Measurements from ENCODE around the gene TMEM259.

TMEM259 gene

DNA sequence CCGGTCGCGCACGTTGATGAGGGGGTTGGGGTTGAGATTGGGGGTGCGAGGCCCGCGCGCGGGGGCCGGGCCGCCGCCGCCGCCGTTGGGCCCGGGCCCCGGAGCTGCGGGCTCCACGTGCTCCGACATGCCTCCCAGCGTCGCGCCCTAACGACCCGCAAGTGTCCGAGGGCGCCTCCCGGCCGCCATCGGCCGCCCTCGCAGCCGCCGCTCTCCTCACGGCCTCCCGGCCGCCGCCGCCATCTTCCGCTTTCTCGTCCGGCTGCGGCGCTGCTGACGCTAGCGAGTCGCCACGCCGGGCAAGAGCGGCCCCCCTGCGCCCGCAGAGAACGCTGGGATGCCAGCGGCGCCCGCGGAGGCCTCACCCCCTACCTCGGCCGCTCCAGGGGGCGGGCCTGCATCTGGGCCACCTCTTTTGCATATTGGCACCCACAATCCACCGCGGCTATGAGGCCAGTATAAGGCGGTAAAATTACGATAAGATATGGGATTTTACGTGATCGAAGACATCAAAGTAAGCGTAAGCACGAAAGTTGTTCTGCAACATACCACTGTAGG is at the start of gene TMEM259:
TSS of gene TMEM259 (minus strand) at position 256 of the 558 bp plus-strand sequence. CDS start at position 129, 127 bp downstream.
- Histone ChIP-seq H3K27me3 (replicated peaks) (no peaks in the 10 kb centered on the region), H3K27ac (peak within 1 kb of the TSS; percentile 96), H3K4me3 (ENCODE audit: low read depth, low read length) (peak within 1 kb of the TSS; percentile 92), H3K36me3 (replicated peaks) (no peaks in the 10 kb centered on the region)
- peak; percentile 94 for DNase-seq
- in situ Hi-C loops (cut with HindIII; ENCODE audit: low pct_ligation_motif_present, low sequenced_read_pairs) = no loop called here
- TF ChIP-seq, protein P1, sequence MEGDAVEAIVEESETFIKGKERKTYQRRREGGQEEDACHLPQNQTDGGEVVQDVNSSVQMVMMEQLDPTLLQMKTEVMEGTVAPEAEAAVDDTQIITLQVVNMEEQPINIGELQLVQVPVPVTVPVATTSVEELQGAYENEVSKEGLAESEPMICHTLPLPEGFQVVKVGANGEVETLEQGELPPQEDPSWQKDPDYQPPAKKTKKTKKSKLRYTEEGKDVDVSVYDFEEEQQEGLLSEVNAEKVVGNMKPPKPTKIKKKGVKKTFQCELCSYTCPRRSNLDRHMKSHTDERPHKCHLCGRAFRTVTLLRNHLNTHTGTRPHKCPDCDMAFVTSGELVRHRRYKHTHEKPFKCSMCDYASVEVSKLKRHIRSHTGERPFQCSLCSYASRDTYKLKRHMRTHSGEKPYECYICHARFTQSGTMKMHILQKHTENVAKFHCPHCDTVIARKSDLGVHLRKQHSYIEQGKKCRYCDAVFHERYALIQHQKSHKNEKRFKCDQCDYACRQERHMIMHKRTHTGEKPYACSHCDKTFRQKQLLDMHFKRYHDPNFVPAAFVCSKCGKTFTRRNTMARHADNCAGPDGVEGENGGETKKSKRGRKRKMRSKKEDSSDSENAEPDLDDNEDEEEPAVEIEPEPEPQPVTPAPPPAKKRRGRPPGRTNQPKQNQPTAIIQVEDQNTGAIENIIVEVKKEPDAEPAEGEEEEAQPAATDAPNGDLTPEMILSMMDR (IDR thresholded peaks at IDR 0.05; ENCODE audit: low read depth, low read length, missing control alignments) = no peak

DNA sequence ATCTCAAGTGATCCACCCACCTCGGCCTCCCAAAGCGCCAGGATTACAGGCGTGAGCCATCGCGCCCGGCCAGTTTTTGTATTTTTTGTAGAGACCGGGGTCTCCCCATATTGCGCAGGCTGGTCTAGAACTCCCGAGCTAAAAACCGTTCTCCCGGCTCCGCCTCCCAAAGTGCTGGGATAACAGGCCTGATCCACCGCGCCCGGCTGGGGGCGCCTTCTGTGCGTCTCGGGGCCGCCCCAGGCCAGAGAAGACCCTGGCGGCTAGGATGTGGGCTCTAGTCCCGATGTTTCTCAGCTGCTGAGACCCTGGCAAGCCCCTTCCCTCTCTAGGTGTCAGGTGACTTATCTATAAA is 49.6 kb upstream of the TMEM259 start:
- Histone ChIP-seq H3K27me3 (replicated peaks) (peaks cover 7% of the 10 kb centered on the region), H3K4me3 (ENCODE audit: low read depth, low read length) (no peak overlapping the region), H3K36me3 (replicated peaks) (no peaks in the 10 kb centered on the region), H3K27ac (no peak overlapping the region)
- no peak for DNase-seq
- TF ChIP-seq, protein P1 (IDR thresholded peaks at IDR 0.05; ENCODE audit: low read depth, low read length, missing control alignments) = peak; percentile 39
- in situ Hi-C loops (cut with HindIII; ENCODE audit: low pct_ligation_motif_present, low sequenced_read_pairs) = no loop called here

DNA sequence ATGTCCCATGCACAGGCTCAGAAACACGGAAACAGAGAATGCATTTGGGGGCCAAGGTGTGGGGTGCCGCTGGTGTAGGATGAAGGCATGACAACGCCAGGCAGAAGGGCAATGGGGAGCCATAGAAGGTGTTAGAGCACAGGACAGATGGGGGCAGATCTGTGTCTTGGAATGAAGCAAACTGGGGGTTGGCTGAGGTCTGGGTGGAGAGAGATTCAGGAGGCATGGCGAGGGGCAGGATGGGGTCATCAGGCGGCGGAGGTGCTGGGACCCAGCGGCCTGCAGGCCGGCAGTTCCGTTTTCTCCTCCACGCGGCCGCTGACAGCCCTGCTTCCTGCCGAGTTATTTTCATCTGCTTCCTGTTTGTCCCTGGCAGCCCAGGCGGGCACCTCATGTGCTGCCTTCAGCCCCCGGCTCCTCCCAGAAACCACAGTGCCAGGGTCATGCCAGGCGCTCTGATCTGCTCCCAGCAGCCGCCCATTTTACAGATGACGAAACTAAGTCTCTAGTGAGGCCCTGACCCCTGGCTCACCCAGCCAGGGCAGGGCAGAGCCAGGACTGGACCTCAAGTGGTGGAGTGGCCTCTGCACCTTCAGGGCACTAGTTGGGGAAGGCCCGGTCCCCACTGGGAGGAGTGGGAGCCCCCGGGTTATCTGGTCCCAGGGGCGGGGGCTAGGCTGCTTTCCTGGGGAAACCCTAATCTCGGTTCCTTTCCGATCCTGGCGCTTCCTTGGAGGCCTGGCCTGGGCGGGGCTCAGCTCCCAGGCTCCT is 48.3 kb upstream of the TMEM259 start:
- no peak for DNase-seq
- H3K4me3 ChIP-seq (ENCODE audit: low read depth, low read length) = no peak overlapping the region
- peaks cover 7% of the 10 kb centered on the region for H3K27me3 ChIP-seq (replicated peaks)
- TF ChIP-seq, protein P1 (IDR thresholded peaks at IDR 0.05; ENCODE audit: low read depth, low read length, missing control alignments) = no peak
- in situ Hi-C loops (cut with HindIII; ENCODE audit: low pct_ligation_motif_present, low sequenced_read_pairs) = no loop called here
- H3K27ac ChIP-seq = no peak overlapping the region
- H3K36me3 ChIP-seq (replicated peaks) = no peaks in the 10 kb centered on the region

DNA sequence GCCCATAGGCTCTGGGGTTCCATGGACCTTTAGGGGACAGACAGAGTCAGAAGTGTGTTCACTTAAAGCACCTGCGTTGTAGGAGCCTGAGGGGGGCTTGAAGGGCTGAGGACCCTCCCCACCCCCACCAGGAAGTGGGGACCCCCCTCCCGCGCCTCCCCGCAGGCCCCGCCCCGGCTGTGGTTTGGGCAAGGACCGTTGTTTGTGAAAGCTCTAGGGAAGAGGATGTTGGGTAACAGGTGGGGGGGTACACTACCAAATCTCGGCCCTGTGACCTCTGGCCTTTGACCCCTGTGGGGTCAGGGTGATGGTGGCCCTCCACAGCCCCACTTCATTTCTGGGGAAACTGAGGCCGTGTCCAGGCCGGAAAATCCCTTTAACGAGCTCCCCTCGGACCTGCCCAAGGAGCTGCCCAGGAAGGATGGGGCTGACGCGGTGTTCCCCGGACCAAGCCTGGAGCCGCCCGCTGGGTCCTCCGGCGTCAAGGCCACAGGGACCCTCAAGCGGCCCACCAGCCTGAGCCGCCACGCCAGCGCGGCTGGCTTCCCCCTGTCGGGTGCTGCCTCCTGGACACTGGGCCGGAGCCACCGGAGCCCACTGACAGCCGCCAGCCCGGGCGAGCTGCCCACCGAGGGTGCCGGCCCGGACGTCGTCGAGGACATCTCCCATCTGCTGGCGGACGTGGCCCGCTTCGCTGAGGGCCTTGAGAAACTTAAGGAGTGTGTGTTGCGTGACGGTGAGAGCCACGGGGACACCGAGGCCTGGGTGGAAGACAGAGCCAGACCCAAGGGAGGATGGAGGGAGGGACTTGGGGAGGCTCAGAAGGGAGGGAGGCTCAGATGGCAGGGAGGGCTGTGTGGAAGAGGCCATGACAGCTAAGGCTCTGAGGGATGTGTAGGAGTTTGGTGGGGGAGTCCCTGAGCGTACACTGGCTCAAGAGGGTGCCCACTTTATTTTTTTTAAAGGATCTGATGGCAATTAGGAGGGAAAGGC is 47.4 kb upstream of the TMEM259 start:
- no peaks in the 10 kb centered on the region for H3K36me3 ChIP-seq (replicated peaks)

DNA sequence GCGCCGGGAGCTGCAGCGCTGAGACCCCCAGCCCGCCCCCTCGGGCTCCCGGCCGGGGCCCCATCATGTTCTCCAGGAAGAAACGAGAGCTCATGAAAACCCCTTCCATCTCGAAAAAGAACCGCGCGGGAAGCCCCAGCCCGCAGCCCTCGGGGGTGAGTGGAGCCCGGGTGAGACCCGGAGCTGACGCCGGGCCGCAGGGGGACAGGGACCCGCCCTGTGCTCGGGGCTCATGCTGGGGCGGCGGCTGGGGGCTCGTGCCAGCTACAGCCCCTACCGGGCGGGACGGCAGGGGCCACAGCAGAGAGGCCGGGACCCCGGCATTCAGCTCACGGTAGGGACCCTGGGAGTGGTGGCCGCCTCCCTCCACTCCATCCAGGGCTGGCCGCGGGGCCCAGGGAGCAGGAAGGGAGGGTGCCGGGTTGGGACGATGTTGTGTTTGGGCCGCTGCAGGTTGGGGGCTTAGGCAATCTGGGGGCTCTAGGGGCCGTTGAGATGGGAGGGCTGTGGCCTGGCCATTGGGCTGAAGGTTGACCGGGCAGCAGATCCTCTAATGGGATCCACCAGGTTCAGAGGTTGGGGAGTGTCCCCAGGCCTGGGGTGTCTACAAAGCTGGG is 46.5 kb upstream of the TMEM259 start:
- Histone ChIP-seq H3K4me3 (ENCODE audit: low read depth, low read length) (no peak overlapping the region), H3K27ac (no peak overlapping the region), H3K36me3 (replicated peaks) (no peaks in the 10 kb centered on the region), H3K27me3 (replicated peaks) (peaks cover 7% of the 10 kb centered on the region)
- TF ChIP-seq, protein P1 (IDR thresholded peaks at IDR 0.05; ENCODE audit: low read depth, low read length, missing control alignments) = no peak
- no peak for DNase-seq
- in situ Hi-C loops (cut with HindIII; ENCODE audit: low pct_ligation_motif_present, low sequenced_read_pairs) = no loop called here

More for the DNA sequence above, 47.4 kb upstream of the TMEM259 start:
- H3K4me3 ChIP-seq (ENCODE audit: low read depth, low read length) = no peak overlapping the region
- peaks cover 7% of the 10 kb centered on the region for H3K27me3 ChIP-seq (replicated peaks)
- TF ChIP-seq, protein P1 (IDR thresholded peaks at IDR 0.05; ENCODE audit: low read depth, low read length, missing control alignments) = no peak
- no peak for DNase-seq
- H3K27ac ChIP-seq = no peak overlapping the region
- in situ Hi-C loops (cut with HindIII; ENCODE audit: low pct_ligation_motif_present, low sequenced_read_pairs) = no loop called here

Data from brain microvascular endothelial cell (primary cell).